ENCODE measurements around the gene PML.
"Not testable (repeated sequence)": the region's sequence is repeated elsewhere in the genome, so short reads cannot be mapped to it uniquely, and the experiment has no call there.

PML gene

GRCh38 chr15:74082450-74082849 lies 87.9 kb downstream of the PML start, which contains the start of gene GOLGA6A:
Gene GOLGA6A, minus strand, starts transcription at chr15:74082550. Its CDS starts 41 bp downstream, at chr15:74082509.
- DNase-seq (ENCODE audit: low read depth); H3K36me3 ChIP-seq (ENCODE audit: control insufficient read depth, insufficient read depth, low read length, severe bottlenecking); H3K9me3 ChIP-seq (ENCODE audit: control insufficient read depth, low read length); H3K9ac ChIP-seq (ENCODE audit: low read length); H3K4me1 ChIP-seq (ENCODE audit: control insufficient read depth, insufficient read depth, low read length); H3K4me3 ChIP-seq (ENCODE audit: low read length); H3K27me3 ChIP-seq (replicated peaks; ENCODE audit: control insufficient read depth, insufficient read depth, low read length): not testable (repeated sequence)

DNA sequence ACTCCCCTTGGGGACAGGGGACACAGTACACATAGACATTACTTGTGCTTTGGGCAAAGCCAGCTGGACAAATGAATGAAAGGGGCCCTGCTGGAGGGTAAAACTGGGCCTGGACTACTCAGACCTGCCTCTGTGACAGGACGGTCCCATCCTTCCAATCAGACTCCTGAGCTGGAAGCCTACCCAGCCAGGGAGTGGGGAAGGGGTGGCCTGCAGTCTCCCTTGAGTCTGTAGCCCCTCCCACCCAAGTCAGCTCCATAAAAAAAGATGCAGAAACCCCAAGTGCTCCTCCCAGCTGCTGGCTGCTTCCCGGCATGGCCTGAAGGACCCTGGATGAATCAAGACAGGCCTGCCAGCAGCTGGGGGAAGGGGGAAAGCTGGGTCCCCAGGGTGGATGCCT lies 100.1 kb downstream of the PML start:
- not testable (repeated sequence) for H3K36me3 ChIP-seq (ENCODE audit: control insufficient read depth, insufficient read depth, low read length, severe bottlenecking); H3K4me1 ChIP-seq (ENCODE audit: control insufficient read depth, insufficient read depth, low read length); H3K4me3 ChIP-seq (ENCODE audit: low read length); DNase-seq (ENCODE audit: low read depth); H3K9ac ChIP-seq (ENCODE audit: low read length); H3K27me3 ChIP-seq (replicated peaks; ENCODE audit: control insufficient read depth, insufficient read depth, low read length); H3K9me3 ChIP-seq (ENCODE audit: control insufficient read depth, low read length)

- H3K36me3 ChIP-seq (ENCODE audit: control insufficient read depth, insufficient read depth, low read length, severe bottlenecking); DNase-seq (ENCODE audit: low read depth); H3K9ac ChIP-seq (ENCODE audit: low read length): not testable (repeated sequence)
Measured at GRCh38 chr15:74095610-74096009, 101.1 kb downstream of the PML start.

DNA sequence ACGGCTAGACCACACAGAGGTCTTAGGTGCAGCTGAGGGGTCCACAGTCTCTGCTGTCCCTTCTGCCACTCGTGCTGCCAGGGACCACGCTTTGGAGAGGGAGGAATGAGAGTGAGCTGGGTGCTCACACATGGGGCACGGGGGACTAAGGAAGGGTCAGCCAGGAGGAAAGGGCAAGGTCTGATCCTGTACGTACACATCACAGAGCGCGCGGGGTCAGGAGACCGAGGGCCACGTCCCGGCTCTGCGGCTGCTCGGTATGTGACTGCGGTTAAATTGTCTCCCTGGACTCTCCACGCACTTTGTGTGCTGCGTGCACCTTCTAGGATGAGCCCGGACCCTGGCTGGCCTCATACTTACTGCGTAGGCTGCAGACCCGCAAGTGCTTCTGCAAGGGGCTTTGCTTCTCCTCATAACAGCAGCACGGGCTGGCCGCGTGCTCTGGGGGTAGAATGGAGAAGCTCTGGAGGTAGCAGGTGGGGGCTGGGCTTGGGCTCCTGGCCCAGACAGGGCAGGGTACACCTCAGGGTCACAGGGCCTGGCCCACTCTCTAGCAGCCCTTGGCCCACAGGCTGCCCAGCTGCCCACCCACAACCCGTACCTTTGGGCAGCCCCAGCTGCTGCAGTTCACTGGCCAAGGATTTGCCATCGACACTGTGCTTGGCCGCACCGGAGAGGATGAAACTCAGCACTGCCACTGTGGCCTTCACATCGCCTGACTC lies 102.4 kb downstream of the PML start:
- not testable (repeated sequence) for H3K9me3 ChIP-seq (ENCODE audit: control insufficient read depth, low read length); H3K27me3 ChIP-seq (replicated peaks; ENCODE audit: control insufficient read depth, insufficient read depth, low read length); H3K9ac ChIP-seq (ENCODE audit: low read length); H3K36me3 ChIP-seq (ENCODE audit: control insufficient read depth, insufficient read depth, low read length, severe bottlenecking); DNase-seq (ENCODE audit: low read depth); H3K4me3 ChIP-seq (ENCODE audit: low read length); H3K4me1 ChIP-seq (ENCODE audit: control insufficient read depth, insufficient read depth, low read length)

More at GRCh38 chr15:74095610-74096009, 101.1 kb downstream of the PML start:
- H3K4me1 ChIP-seq (ENCODE audit: control insufficient read depth, insufficient read depth, low read length); H3K9me3 ChIP-seq (ENCODE audit: control insufficient read depth, low read length); H3K27me3 ChIP-seq (replicated peaks; ENCODE audit: control insufficient read depth, insufficient read depth, low read length); H3K4me3 ChIP-seq (ENCODE audit: low read length): not testable (repeated sequence)

Data from adipocyte (in vitro differentiated cells).